Activated naive CD4-positive, alpha-beta T cell treated with anti-CD3 and anti-CD28 coated beads, Interleukin-2, amount 50 U/mL, for 24 hours (primary cell): ENCODE results near the gene FCAMR.

Experiments used
- H3K27ac Mint-ChIP-seq: one replicate; pipeline ENCODE4 v1.8.0; 2021; ENCODE audit warnings: mild to moderate bottlenecking, mixed read lengths
- H3K27me3 Mint-ChIP-seq: one replicate; pipeline ENCODE4 v1.8.0; 2021; ENCODE audit warnings: mixed read lengths
- H3K36me3 Mint-ChIP-seq: one replicate; pipeline ENCODE4 v1.8.0; 2021; ENCODE audit warnings: mixed read lengths
- H3K4me1 Mint-ChIP-seq: one replicate; pipeline ENCODE4 v1.8.0; 2021; ENCODE audit warnings: mixed read lengths
- H3K4me3 Mint-ChIP-seq: one replicate; pipeline ENCODE4 v1.8.0; 2021; ENCODE audit warnings: mild to moderate bottlenecking, mixed read lengths
- H3K9me3 Mint-ChIP-seq: one replicate; pipeline ENCODE4 v1.8.0; 2021; ENCODE audit warnings: mixed read lengths

Gene FCAMR, protein sequence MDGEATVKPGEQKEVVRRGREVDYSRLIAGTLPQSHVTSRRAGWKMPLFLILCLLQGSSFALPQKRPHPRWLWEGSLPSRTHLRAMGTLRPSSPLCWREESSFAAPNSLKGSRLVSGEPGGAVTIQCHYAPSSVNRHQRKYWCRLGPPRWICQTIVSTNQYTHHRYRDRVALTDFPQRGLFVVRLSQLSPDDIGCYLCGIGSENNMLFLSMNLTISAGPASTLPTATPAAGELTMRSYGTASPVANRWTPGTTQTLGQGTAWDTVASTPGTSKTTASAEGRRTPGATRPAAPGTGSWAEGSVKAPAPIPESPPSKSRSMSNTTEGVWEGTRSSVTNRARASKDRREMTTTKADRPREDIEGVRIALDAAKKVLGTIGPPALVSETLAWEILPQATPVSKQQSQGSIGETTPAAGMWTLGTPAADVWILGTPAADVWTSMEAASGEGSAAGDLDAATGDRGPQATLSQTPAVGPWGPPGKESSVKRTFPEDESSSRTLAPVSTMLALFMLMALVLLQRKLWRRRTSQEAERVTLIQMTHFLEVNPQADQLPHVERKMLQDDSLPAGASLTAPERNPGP

DNA sequence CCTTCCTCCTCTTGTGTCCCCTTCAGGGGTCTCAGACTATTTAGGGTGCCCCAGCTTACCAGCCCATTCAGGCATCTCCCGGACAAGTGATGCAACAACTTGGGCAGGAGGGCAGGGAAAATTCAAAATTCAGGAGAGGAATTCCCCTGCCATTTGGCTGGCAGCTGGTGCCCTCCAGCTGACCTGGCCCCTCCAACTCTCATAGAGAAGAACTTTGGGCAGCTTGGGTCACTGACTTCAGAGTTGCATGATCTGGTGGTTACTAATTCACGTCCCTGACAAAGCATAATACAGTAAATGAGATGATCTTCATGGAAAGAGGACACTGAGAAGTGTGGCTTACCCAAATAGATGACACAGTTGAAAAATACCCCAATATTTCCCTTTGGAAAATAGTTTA lies at the start of gene FCAMR:
TSS of gene FCAMR (minus strand) at position 15 of the 400 bp plus-strand sequence. CDS start 335 bp downstream, outside the sequence.
- no peaks in the 10 kb centered on the region for H3K36me3 Mint-ChIP-seq
- no peaks in the 10 kb centered on the region for H3K27me3 Mint-ChIP-seq
- no peak within 1 kb of the TSS for H3K4me3 Mint-ChIP-seq
- peaks cover 28% of the 10 kb centered on the region for H3K4me1 Mint-ChIP-seq
- H3K27ac Mint-ChIP-seq: no peak within 1 kb of the TSS
- H3K9me3 Mint-ChIP-seq: no peaks in the 10 kb centered on the region

DNA sequence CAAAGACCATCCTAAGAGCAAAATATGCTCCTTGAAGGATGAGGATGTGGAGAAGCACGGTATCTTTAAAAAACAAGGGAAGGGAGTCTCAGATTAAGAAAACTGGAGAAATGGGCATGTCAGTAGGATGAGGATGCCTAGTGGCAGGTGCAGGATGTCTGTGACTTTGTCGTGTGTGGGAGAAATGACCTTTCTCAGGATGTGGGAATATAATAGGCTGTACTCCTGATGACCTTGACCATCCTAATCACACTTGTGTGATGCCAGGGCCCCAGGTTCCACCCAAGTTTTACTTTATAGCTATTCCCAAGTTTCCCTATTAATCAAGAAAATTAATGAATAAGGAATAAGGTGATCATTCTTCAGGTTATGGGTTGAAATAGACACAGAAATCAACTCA lies 49.4 kb upstream of the FCAMR start:
- no peaks in the 10 kb centered on the region for H3K9me3 Mint-ChIP-seq
- H3K36me3 Mint-ChIP-seq: no peaks in the 10 kb centered on the region
- no peaks in the 10 kb centered on the region for H3K27me3 Mint-ChIP-seq
- H3K27ac Mint-ChIP-seq: no peak overlapping the region
- no peak overlapping the region for H3K4me3 Mint-ChIP-seq
- no peaks in the 10 kb centered on the region for H3K4me1 Mint-ChIP-seq

DNA sequence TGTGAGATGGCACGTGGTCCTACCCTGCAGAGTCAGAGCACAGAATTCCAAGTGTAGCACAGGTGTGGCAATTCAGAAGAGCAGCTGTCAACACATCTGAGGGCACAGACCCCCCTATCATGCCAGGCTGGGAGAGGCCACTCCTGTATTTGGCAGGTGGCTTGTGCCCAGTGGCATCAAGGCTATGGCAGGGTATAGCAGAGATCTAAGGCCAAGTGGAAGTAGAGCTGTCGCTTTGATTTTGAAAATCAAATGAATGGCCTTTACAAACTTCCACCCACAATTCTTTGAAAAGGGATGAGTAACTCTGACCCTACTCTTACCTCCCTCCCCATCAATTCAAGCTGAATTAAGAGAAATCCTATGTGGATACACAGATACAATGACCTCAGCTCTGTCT lies 48.9 kb upstream of the FCAMR start:
- Mint-ChIP-seq H3K36me3 (no peaks in the 10 kb centered on the region), H3K27me3 (peaks cover 2% of the 10 kb centered on the region), H3K4me1 (no peaks in the 10 kb centered on the region), H3K4me3 (no peak overlapping the region), H3K27ac (no peak overlapping the region), H3K9me3 (no peaks in the 10 kb centered on the region)

DNA sequence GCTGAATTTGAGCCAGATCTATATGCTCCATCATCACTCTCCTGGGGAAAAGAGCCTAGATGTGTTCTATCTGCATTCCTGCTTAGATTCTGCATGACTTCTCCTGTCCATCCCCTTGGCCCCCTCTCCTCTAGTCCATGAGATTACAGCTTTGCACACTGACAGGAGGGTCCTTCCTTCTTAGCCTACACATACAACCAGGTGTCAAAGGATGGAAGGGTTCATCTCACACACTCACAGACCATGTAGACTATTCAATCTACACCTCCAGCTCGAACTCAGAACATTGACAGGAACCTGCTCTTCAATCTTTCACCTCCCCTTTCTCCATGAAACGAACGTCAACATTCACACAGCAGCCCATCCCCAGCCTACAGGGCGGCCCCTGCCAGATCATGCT lies 48.4 kb upstream of the FCAMR start:
- no peaks in the 10 kb centered on the region for H3K4me1 Mint-ChIP-seq
- H3K9me3 Mint-ChIP-seq: no peaks in the 10 kb centered on the region
- H3K36me3 Mint-ChIP-seq: no peaks in the 10 kb centered on the region
- peaks cover 3% of the 10 kb centered on the region for H3K27me3 Mint-ChIP-seq
- H3K27ac Mint-ChIP-seq: no peak overlapping the region
- H3K4me3 Mint-ChIP-seq: no peak overlapping the region

DNA sequence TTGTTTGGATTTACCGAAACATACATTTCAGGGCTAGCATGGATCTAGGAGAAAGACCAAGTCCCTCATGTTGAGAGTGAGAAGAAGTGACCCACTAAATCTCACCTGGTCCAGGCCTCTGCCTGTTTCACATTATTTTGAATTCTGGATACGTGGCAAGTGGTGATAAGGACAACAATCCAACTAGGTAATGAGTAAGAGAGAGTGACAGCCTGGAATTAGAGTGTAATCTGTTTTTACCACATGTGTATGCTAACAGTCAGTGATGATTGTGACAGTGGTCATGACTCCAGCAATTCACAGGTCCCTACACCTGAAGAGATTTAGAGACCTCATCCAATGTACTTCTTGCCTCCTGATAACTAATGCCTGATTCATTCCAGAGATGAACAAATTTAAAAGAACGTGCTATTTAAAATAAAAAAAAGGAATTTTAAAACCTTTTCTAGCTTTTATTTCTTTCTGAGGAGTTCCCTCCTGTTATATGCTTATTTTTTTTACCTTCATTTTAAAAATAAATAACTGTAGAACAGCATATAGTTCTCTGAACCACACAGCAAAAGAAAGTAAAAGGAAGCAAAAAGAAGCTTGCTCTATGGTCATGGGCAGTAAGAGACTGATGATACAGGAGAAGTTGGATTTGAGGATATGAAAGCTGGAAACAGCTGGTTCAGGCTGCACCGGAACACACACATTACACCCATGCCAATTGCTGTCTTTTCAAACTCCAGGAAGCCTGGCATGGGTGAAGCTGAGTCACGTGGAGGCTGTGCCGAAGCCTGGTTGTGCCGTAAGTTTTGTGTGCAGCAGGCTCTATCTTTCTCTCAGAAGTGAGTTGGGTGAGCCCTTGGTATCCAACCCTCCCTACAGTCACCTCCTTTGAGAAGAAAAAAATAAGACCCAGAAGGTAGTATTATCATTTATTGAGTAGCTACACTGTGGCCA lies 47.6 kb upstream of the FCAMR start:
- no peaks in the 10 kb centered on the region for H3K9me3 Mint-ChIP-seq
- H3K27me3 Mint-ChIP-seq: peaks cover 3% of the 10 kb centered on the region
- H3K4me3 Mint-ChIP-seq: no peak overlapping the region
- no peaks in the 10 kb centered on the region for H3K36me3 Mint-ChIP-seq
- no peak overlapping the region for H3K27ac Mint-ChIP-seq
- no peaks in the 10 kb centered on the region for H3K4me1 Mint-ChIP-seq

DNA sequence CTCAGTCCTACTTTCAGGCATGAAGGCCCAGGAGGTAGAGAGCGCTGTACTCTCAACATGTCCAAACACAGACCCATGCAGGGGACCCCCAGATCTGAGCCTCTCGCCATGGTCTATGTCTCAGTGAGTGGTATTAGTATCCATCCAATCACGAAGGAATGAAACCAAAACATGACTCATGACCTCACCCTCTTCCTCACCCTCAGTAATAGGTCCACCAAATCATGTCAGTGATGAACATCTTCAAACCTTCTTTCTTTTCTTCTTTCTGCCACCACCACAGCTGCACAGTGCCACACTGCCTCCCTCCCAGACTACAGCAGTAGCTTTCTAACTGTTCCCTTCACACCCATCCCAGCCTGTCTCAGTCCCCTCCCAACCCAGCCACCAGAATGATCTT lies 45.5 kb upstream of the FCAMR start:
- Mint-ChIP-seq H3K4me3 (no peak overlapping the region), H3K36me3 (no peaks in the 10 kb centered on the region), H3K4me1 (no peaks in the 10 kb centered on the region), H3K27ac (no peak overlapping the region), H3K9me3 (no peaks in the 10 kb centered on the region), H3K27me3 (peaks cover 6% of the 10 kb centered on the region)

DNA sequence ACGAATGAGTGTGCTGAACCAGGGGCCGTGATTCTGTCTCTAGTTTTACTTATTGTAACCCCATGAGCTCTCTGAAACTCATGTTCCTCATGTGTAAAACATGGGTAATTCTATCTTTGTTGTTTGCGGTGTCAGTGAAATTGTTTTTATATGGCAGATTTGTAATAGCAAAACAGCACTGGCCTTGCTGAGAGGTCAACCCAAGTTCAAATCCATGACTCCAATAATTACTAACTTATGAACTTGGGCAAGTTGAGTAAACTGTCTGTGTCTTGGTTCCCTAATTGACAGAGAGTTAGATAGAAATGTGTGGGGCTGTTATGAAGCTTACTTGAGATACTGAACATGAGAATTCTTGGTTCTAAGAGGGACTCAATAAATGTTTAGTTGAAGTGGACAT lies 44.5 kb upstream of the FCAMR start:
- no peak overlapping the region for H3K4me3 Mint-ChIP-seq
- no peaks in the 10 kb centered on the region for H3K4me1 Mint-ChIP-seq
- no peaks in the 10 kb centered on the region for H3K9me3 Mint-ChIP-seq
- H3K36me3 Mint-ChIP-seq: no peaks in the 10 kb centered on the region
- peaks cover 6% of the 10 kb centered on the region for H3K27me3 Mint-ChIP-seq
- H3K27ac Mint-ChIP-seq: no peak overlapping the region

DNA sequence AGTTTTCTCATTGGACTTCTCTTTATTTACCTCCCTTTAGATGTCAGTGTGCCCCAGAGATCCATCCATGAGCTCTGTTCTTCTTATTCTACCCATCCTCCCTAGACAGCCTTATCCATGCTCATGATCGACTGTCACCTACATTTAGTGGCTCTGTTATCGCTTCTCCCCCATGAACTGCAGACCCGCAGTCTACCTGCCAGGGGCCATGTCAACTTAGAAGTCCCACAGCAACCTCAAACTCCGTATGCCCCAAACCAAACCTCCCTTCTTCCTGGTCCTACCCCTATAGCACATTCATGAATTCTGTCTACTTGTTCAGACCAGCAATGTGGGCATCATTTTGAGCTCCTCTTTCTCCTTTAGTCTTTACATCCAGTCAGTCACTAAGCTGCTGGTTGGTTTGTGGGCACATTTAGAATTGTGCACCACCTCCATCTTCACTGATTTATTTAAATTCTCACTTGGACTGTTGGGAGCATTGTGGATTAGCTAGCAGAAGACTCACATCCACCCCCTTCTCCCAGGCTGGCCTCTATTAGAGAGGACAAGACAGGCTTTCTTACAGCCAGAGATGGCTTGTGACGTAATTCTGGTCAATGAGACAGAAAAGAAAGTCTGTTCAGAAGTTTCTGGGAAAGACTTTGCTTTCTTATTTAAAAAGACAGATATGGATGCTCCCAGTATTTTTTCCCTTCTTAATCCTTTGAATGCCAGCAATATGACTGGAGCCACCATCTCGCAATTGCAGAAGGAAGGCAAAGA lies 43.2 kb upstream of the FCAMR start:
- Mint-ChIP-seq H3K27ac (no peak overlapping the region), H3K27me3 (peaks cover 6% of the 10 kb centered on the region), H3K36me3 (no peaks in the 10 kb centered on the region)

DNA sequence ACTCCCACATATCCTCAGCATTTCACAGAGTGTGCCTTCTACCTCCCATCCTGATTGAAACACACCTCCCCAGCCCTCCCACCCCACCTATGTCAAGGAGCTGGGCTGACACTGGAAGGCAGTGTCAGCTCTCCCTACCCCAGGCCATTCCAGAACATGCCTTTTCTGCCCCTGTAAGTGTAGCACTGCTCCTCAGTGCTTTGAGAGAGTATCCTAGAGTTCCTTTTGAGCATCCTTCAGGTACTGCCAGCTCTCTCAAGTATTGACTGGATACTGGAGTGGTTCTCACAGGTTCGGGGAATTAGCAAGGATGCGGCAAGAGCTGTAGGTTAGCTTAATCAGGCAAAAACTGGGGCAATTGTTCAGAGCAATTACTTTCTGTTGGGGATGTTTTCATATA lies 40.5 kb upstream of the FCAMR start:
- Mint-ChIP-seq H3K27me3 (peaks cover 8% of the 10 kb centered on the region), H3K27ac (no peak overlapping the region), H3K9me3 (no peaks in the 10 kb centered on the region), H3K36me3 (no peaks in the 10 kb centered on the region), H3K4me3 (no peak overlapping the region), H3K4me1 (no peaks in the 10 kb centered on the region)

More for the DNA sequence above, 43.2 kb upstream of the FCAMR start:
- Mint-ChIP-seq H3K9me3 (no peaks in the 10 kb centered on the region), H3K4me1 (no peaks in the 10 kb centered on the region), H3K4me3 (no peak overlapping the region)

DNA sequence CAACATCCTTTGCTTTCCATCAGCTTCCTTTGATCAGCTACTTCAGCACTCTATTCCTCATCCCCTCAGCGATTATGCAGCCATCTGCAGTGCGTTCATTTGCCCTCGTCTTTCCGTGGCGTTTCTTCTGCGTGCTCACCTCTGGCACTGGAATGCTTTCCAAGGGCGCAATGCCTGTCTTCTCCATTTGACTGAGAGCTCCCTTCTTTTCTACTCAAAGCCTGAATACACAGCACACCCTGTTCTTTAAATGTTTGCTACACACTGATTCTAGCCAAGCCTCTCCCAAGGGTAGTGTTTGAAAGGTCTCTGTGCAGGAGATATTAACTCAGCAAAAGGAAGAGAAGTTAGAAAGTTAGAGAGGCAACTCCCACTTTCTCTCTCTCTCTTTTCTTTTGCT lies 39.7 kb upstream of the FCAMR start:
- H3K27me3 Mint-ChIP-seq: peaks cover 8% of the 10 kb centered on the region

DNA sequence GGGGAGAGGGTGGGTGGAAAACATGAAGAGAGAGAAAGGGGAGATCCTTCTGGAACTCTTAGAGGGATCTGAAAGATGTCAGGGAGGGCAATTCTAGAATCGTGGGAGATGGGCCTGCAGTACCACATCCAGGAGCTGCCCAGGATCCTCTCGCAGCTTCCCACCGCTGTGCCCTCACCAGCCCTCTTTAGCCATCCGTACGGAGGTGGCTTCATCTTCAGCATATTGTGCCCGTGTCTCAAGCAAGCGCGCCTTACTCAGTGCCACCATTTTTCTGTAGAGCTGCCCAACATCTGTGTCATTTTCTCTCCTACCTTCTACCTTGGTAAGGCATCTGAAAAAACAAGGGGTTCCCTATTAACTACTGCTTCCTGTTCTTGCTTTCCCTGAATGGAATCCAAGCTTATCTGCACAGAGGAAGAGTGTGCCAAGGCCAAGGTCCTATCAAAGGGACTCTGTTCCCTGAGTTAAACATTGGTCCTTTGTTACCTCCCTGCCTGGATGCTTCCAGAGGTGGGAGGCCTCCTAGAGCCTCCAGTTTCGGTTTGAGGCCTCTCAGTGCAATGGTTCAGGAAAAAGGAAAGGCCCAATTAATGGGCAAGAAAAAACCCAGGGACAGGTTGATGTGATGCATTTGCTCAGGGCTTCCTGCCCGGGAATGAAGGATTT lies 39.1 kb upstream of the FCAMR start:
- H3K4me1 Mint-ChIP-seq: peaks cover 5% of the 10 kb centered on the region
- no peak overlapping the region for H3K27ac Mint-ChIP-seq
- H3K27me3 Mint-ChIP-seq: peaks cover 7% of the 10 kb centered on the region

More for the DNA sequence above, 39.7 kb upstream of the FCAMR start:
- Mint-ChIP-seq H3K4me3 (no peak overlapping the region), H3K9me3 (no peaks in the 10 kb centered on the region), H3K4me1 (peaks cover 3% of the 10 kb centered on the region), H3K36me3 (no peaks in the 10 kb centered on the region), H3K27ac (no peak overlapping the region)

DNA sequence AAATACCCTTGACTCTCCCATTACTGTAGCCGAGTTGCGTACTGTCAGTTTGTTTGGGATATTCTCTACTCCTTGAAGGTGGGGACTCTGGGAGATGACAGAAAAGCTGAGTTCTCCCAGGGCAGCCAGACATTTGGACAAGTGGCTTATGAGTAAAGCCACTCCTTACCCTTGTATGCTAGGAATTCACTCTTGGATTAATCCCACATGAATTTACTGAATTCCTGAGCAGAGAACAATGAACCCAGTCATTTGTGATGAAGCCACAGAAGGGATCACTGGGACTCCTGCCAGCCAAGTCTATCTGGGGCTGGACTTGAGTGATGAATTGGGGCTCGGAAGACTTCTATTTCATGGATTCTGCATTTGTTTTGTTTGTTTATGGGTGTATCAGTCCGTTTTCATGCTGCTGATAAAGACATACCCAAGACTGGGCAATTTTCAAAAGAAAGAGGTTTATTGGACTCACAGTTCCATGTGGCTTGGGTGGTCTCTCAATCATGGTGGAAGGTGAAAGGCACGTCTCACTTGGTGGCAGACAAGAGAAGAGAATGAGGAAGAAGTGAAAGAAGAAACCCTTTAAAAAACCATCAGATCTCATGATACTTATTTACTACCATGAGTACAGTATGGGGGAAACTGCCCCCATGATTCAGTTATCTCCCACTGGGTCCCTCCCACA lies 37.2 kb upstream of the FCAMR start:
- peaks cover 5% of the 10 kb centered on the region for H3K4me1 Mint-ChIP-seq

More for the DNA sequence above, 39.1 kb upstream of the FCAMR start:
- no peaks in the 10 kb centered on the region for H3K9me3 Mint-ChIP-seq
- no peaks in the 10 kb centered on the region for H3K36me3 Mint-ChIP-seq
- no peak overlapping the region for H3K4me3 Mint-ChIP-seq

DNA sequence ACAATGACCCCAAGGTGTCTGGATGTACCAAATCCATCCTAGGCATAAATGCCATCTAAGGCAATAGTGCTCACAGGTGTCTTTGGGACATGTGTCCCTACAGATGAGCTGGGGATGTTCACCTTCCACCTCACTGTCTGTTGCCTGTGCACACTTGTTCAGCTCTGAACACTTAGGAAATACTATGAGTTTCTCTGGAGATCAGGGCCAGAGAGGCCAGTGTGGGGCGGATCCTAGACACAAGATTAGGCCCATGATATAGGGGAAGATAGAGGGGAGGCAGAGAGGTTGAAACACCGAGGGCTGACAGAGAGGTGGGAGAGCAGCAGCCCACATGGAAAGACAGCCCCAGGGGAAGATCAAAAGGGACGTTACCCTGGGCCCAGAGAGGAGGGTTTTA lies 36.7 kb upstream of the FCAMR start:
- Mint-ChIP-seq H3K27ac (no peak overlapping the region), H3K9me3 (no peaks in the 10 kb centered on the region), H3K4me3 (no peak overlapping the region)

More for the DNA sequence above, 37.2 kb upstream of the FCAMR start:
- Mint-ChIP-seq H3K36me3 (no peaks in the 10 kb centered on the region), H3K27me3 (peaks cover 2% of the 10 kb centered on the region), H3K4me3 (no peak overlapping the region), H3K9me3 (no peaks in the 10 kb centered on the region), H3K27ac (no peak overlapping the region)

DNA sequence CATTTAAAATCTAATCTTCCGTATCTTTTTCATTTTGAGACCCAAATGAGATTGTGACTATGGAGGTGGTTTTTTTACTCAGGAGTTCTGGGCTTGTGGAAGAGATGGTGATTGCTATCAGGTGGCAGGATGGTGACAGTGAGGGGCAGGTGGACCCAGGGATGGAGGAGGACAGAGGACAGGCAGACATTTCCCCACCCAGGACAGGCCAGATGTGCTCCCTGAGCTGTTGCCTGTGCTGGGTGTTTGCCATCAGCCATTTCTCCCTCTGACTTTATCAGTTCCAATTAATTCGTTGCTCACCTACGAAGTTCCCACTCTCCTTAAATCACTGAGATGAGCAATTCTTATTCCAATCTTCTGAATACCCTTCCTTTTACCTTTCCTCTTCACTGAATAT lies 35.8 kb upstream of the FCAMR start:
- peaks cover 2% of the 10 kb centered on the region for H3K27me3 Mint-ChIP-seq

More for the DNA sequence above, 36.7 kb upstream of the FCAMR start:
- H3K36me3 Mint-ChIP-seq: no peaks in the 10 kb centered on the region
- H3K4me1 Mint-ChIP-seq: peaks cover 5% of the 10 kb centered on the region
- H3K27me3 Mint-ChIP-seq: peaks cover 2% of the 10 kb centered on the region

More for the DNA sequence above, 35.8 kb upstream of the FCAMR start:
- no peaks in the 10 kb centered on the region for H3K9me3 Mint-ChIP-seq
- H3K4me1 Mint-ChIP-seq: peaks cover 5% of the 10 kb centered on the region
- H3K36me3 Mint-ChIP-seq: no peaks in the 10 kb centered on the region
- H3K27ac Mint-ChIP-seq: no peak overlapping the region
- no peak overlapping the region for H3K4me3 Mint-ChIP-seq
